CD4-positive, CD25-positive, alpha-beta regulatory T cell (primary cell): Measurements from ENCODE around the gene BTBD2. TPM values are rescaled to one million over a fixed set of nuclear protein-coding genes. Genes with fewer than 3 reads are reported as not detected.

Experiments used
- ATAC-seq, 2 donors: fragments of 150-1000 bp; cut with Tn5 transposase; one replicate each; pipeline ENCODE4 v1.10.0; 2021; ENCODE audit warnings: low read depth in 2 of 2, moderate number of reproducible peaks in 2 of 2, moderate library complexity in 1 of 2
- DNase-seq, 3 donors: peaks; one replicate each; pipeline versions ENCODE4 v3.0.0 to v3.0.0-alpha.2; 2012 to 2022; ENCODE audit warnings: mixed read lengths in 1 of 3
- H3K27ac ChIP-seq: one replicate; pipeline ENCODE4 v1.7.0; 2013; ENCODE audit warnings: mild to moderate bottlenecking, low read length; ENCODE audit not compliant: insufficient read depth, poor library complexity, severe bottlenecking
- H3K27me3 ChIP-seq: one replicate; pipeline ENCODE4 v1.7.0; 2013; ENCODE audit warnings: low read length; ENCODE audit not compliant: control insufficient read depth, insufficient read depth
- H3K36me3 ChIP-seq: one replicate; pipeline ENCODE4 v1.7.0; 2013; ENCODE audit warnings: mild to moderate bottlenecking, low read length, moderate library complexity; ENCODE audit not compliant: control insufficient read depth, insufficient read depth
- H3K4me1 ChIP-seq: 2 replicates; pipeline ENCODE4 v1.7.0; 2013; ENCODE audit warnings: mild to moderate bottlenecking, low read length; ENCODE audit not compliant: insufficient read depth, control insufficient read depth, poor library complexity, severe bottlenecking
- H3K4me3 ChIP-seq: one replicate; pipeline ENCODE4 v1.7.0; 2013; ENCODE audit warnings: low read depth, mild to moderate bottlenecking, low read length, moderate library complexity
- H3K9me3 ChIP-seq, 2 experiments: 1 replicate in 1 of 2; 2 replicates in 1 of 2; pipeline ENCODE4 v1.7.0; 2013; ENCODE audit warnings: low read length in 2 of 2, mild to moderate bottlenecking in 1 of 2, moderate library complexity in 1 of 2; ENCODE audit not compliant: control insufficient read depth in 2 of 2
- H3K27ac Mint-ChIP-seq, 3 donors: one replicate each; pipeline ENCODE4 v1.8.0; 2020 to 2022; ENCODE audit warnings: mild to moderate bottlenecking in 3 of 3, mixed read lengths in 3 of 3, moderate library complexity in 2 of 3
- H3K27me3 Mint-ChIP-seq: one replicate; pipeline ENCODE4 v1.8.0; 2022; ENCODE audit warnings: mild to moderate bottlenecking, mixed read lengths
- H3K36me3 Mint-ChIP-seq: one replicate; pipeline ENCODE4 v1.8.0; 2020; ENCODE audit warnings: mixed read lengths
- H3K4me1 Mint-ChIP-seq, 4 donors: one replicate each; pipeline ENCODE4 v1.8.0; 2020 to 2022; ENCODE audit warnings: mixed read lengths in 4 of 4, mild to moderate bottlenecking in 1 of 4
- H3K4me3 Mint-ChIP-seq, 4 donors: one replicate each; pipeline ENCODE4 v1.8.0; 2020 to 2022; ENCODE audit warnings: mild to moderate bottlenecking in 4 of 4, mixed read lengths in 4 of 4, moderate library complexity in 3 of 4
- H3K9me3 Mint-ChIP-seq, 7 donors: one replicate each; pipeline ENCODE4 v1.8.0; 2020 to 2022; ENCODE audit warnings: mixed read lengths in 7 of 7, mild to moderate bottlenecking in 3 of 7, moderate library complexity in 2 of 7
- polyA plus RNA-seq, 4 donors: library from polyadenylated mRNA; unstranded; fragments of 300-500 nt; fragmentation: Illumina TruSeq; gene quantifications; one replicate each; pipeline ENCODE4 v1.2.3, GENCODE V29; 2021
- total RNA-seq: library from RNA; stranded (reverse); gene quantifications from one replicate; pipeline ENCODE4 v1.2.3, GENCODE V29; 2022

Gene BTBD2
- total and polyA plus RNA-seq, 5 donors from 2014 or later = 3.2 to 58.6 (median 5.1) TPM

DNA sequence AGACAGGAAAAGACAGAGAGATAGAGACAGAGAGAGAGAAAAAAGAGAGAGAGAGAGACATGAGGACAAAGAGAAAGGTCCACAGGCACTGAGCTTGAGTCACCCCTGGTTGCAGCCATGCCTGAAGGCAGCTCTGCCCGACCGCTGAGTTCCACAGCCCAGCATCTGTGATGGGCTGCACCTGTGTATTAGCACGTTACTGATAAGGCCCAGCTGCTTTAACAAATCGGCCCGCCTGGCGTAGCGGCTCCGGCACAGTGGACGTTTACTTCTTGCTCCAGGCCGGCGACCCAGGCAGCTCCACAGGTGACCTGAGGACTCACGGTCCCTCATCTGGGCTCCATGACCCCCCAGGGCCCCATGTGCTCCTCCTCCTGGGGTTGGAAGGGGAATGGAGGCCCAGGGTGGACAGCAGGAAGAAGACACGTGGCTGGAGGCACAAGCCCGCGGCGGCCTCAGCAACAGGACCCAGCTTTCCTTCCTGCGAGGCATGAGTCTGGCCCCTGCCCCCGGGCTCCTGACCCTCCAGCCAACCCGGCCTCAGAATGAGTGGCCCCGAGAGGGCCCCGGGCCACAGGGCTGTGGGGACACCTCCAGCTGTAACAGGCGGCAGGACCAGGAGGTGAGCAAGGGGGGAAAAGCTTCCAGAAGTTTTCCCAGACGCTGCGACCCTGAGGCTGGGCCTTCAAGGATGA is 78.5 kb downstream of the BTBD2 start:
- Histone ChIP-seq H3K27ac (no peak overlapping the region), H3K36me3 (no peaks in the 10 kb centered on the region), H3K9me3 (no peaks in the 10 kb centered on the region), H3K27me3 (no peaks in the 10 kb centered on the region), H3K4me3 (no peak overlapping the region), H3K4me1 (peaks cover 7% of the 10 kb centered on the region)
- Mint-ChIP-seq H3K4me3 (peak overlapping the region in 3 of 4 donors; percentile 63 to 73 (median 66)), H3K27me3 (peaks cover 12% of the 10 kb centered on the region), H3K36me3 (no peaks in the 10 kb centered on the region), H3K4me1 (peaks cover 6 to 16% (median 12%) of the 10 kb centered on the region in 4 donors), H3K27ac (peak overlapping the region; percentile 34 to 96 (median 84)), H3K9me3 (peaks cover 0 to 4% (median 1%) of the 10 kb centered on the region in 7 donors)
- no peak for DNase-seq
- ATAC-seq = no peak

DNA sequence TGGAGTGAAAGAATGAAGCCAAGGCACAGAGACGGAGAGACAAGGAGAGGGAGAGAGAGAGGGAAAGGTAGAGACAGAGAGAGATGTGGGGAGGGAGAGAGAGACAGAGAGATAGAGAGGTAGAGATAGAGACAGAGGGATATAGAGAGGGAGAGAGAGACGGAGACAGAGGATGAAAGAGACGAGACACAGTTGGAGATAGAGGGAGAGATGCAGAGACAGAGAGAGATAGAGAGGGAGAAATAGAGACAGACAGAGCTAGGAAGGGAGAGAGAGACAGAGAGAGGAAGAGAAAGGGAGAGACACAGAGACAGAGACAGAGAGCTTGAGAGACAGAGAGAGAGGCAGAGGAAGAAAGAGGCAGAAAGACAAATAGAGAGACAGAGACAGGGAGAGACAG is 79.1 kb downstream of the BTBD2 start:
- Histone ChIP-seq H3K36me3 (no peaks in the 10 kb centered on the region), H3K27me3 (no peaks in the 10 kb centered on the region), H3K4me3 (no peak overlapping the region), H3K9me3 (peaks cover 0 to 3% of the 10 kb centered on the region in 2 experiments), H3K27ac (no peak overlapping the region), H3K4me1 (peaks cover 7% of the 10 kb centered on the region)
- Mint-ChIP-seq H3K27me3 (peaks cover 12% of the 10 kb centered on the region), H3K4me3 (peak overlapping the region in 2 of 4 donors; percentile 63 to 73), H3K4me1 (peaks cover 6 to 16% (median 12%) of the 10 kb centered on the region in 4 donors), H3K27ac (peak overlapping the region; percentile 34 to 96 (median 84)), H3K36me3 (no peaks in the 10 kb centered on the region), H3K9me3 (peaks cover 0 to 4% (median 1%) of the 10 kb centered on the region in 7 donors)
- no peak for DNase-seq
- ATAC-seq = no peak

DNA sequence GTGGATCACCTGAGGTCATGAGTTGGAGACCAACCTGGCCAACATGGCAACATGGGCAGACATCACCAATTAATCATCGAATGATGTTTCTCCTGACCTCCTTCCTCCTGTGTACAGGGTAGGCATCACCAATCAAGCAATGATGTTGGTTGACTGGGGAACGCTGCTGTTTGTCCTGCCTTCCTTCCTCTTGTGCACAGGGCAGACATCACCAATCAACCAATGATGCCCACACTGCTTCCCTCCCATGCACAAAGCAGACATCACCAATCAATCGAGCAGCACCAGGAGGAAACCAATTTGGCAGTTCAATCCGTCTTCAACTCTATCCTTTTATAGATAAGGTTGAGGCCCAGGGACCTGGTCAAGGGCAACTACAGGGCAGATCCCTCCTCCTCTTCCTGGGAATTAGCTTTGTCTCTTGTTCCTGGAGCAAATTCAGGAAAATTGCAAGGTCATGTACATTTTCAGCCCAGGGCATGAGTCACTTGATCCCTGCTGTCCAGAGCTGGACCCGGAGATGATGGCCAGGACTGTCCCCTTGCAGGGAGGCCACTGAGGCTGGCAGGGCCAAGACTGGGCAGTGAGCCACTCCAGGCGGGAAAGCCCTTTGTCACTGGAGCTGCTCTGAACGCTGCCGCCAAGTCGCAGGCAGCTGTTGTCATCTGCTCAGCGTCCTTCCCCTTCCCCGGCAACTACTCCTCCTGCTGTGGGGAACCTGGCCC is 79.9 kb downstream of the BTBD2 start:
- Mint-ChIP-seq H3K9me3 (peaks cover 0 to 4% (median 1%) of the 10 kb centered on the region in 7 donors), H3K4me1 (peaks cover 6 to 16% (median 12%) of the 10 kb centered on the region in 4 donors), H3K27ac (peak overlapping the region in 2 of 3 donors; percentile 23 to 56), H3K27me3 (peaks cover 12% of the 10 kb centered on the region), H3K36me3 (no peaks in the 10 kb centered on the region), H3K4me3 (peak overlapping the region in 1 of 4 donors; percentile 54)
- Histone ChIP-seq H3K4me3 (no peak overlapping the region), H3K27me3 (no peaks in the 10 kb centered on the region), H3K36me3 (no peaks in the 10 kb centered on the region), H3K4me1 (peaks cover 7% of the 10 kb centered on the region), H3K27ac (no peak overlapping the region), H3K9me3 (peaks cover 0 to 4% of the 10 kb centered on the region in 2 experiments)
- DNase-seq (peak in 1 of 3 donors; percentile 60), ATAC-seq (peak; percentile 23)

Other genes with a start within 250 kb of the BTBD2 start
- gene ATP8B3, start 203.4 kb downstream of the BTBD2 start, total RNA-seq = 12.2 TPM
- 1 to 10 TPM; 1.1 to 3.8 (median 2.6) TPM for gene ATP8B3, start 203.4 kb downstream of the BTBD2 start, polyA plus RNA-seq
- gene REXO1, start 167.2 kb downstream of the BTBD2 start, total RNA-seq = 103 TPM
- 1 to 10 TPM; 2.5 to 5.5 (median 3.6) TPM for gene REXO1, start 167.2 kb downstream of the BTBD2 start, polyA plus RNA-seq
- gene KLF16, start 152.1 kb downstream of the BTBD2 start, total RNA-seq = 40.6 TPM
- under 1 TPM; 0.28 to 0.86 (median 0.59) TPM for gene KLF16, start 152.1 kb downstream of the BTBD2 start, polyA plus RNA-seq
- gene ABHD17A, start 130.2 kb downstream of the BTBD2 start, total RNA-seq = 148 TPM
- gene ABHD17A, start 130.2 kb downstream of the BTBD2 start, polyA plus RNA-seq = 100 to 1,000 TPM; 139 to 202 (median 159) TPM
- gene ADAT3, start 110.3 kb downstream of the BTBD2 start, total RNA-seq = 6.9 TPM
- gene ADAT3, start 110.3 kb downstream of the BTBD2 start, polyA plus RNA-seq = 1 to 10 TPM; 4.4 to 8.8 (median 6.0) TPM
- gene SCAMP4, start 110.3 kb downstream of the BTBD2 start, total RNA-seq = 20.8 TPM
- 10 to 100 TPM in 2 of 4 donors, 1 to 10 TPM in 2; 8.2 to 20.3 (median 10.0) TPM for gene SCAMP4, start 110.3 kb downstream of the BTBD2 start, polyA plus RNA-seq
- 101 TPM for gene CSNK1G2, start 74.5 kb downstream of the BTBD2 start, total RNA-seq
- 10 to 100 TPM; 15.3 to 19.9 (median 17.3) TPM for gene CSNK1G2, start 74.5 kb downstream of the BTBD2 start, polyA plus RNA-seq
- gene MKNK2, start 35.5 kb upstream of the BTBD2 start, total RNA-seq = 340 TPM
- 10 to 100 TPM; 28.7 to 38.2 (median 32.0) TPM for gene MKNK2, start 35.5 kb upstream of the BTBD2 start, polyA plus RNA-seq
- gene MOB3A, start 80.6 kb upstream of the BTBD2 start, total RNA-seq = 131 TPM
- gene MOB3A, start 80.6 kb upstream of the BTBD2 start, polyA plus RNA-seq = 10 to 100 TPM; 73.6 to 91.1 (median 88.0) TPM
- 16.5 TPM for gene IZUMO4, start 81.2 kb upstream of the BTBD2 start, total RNA-seq
- under 1 TPM; 0.47 to 0.82 (median 0.70) TPM for gene IZUMO4, start 81.2 kb upstream of the BTBD2 start, polyA plus RNA-seq
- gene AP3D1, start 135.9 kb upstream of the BTBD2 start, total RNA-seq = 78.0 TPM
- 10 to 100 TPM; 12.0 to 13.6 (median 12.9) TPM for gene AP3D1, start 135.9 kb upstream of the BTBD2 start, polyA plus RNA-seq
- gene DOT1L, start 148.2 kb upstream of the BTBD2 start, total RNA-seq = 39.3 TPM
- gene DOT1L, start 148.2 kb upstream of the BTBD2 start, polyA plus RNA-seq = under 1 TPM; 0.17 to 0.47 (median 0.28) TPM
- 50.3 TPM for gene PLEKHJ1, start 220.6 kb upstream of the BTBD2 start, total RNA-seq
- 100 to 1,000 TPM in 3 of 4 donors, 10 to 100 TPM in 1; 97.7 to 121 (median 108) TPM for gene PLEKHJ1, start 220.6 kb upstream of the BTBD2 start, polyA plus RNA-seq
- 146 TPM for gene SF3A2, start 221.1 kb upstream of the BTBD2 start, total RNA-seq
- gene SF3A2, start 221.1 kb upstream of the BTBD2 start, polyA plus RNA-seq = 10 to 100 TPM; 13.5 to 26.0 (median 20.0) TPM
- gene AMH, start 233.6 kb upstream of the BTBD2 start, total RNA-seq = 3.5 TPM
- not detected for gene AMH, start 233.6 kb upstream of the BTBD2 start, polyA plus RNA-seq
- gene JSRP1, start 240.7 kb upstream of the BTBD2 start, total RNA-seq = 0.99 TPM
- gene JSRP1, start 240.7 kb upstream of the BTBD2 start, polyA plus RNA-seq = 1 to 10 TPM in 3 of 4 donors, under 1 TPM in 1; 0.89 to 2.4 (median 1.8) TPM